Epithelial cell of esophagus (primary cell): ENCODE measurements around the gene NPTXR.

Experiments used
- DNase-seq: peaks from one replicate; pipeline ENCODE4 v3.0.0; 2010; ENCODE audit warnings: low read depth
- H3K4me3 ChIP-seq: 2 replicates; pipeline ENCODE4 v1.5.1; 2011; ENCODE audit warnings: mild to moderate bottlenecking, low read length, control low read depth
- TF ChIP-seq, protein P1 (sequence below): IDR thresholded peaks from 2 replicates; pipeline ENCODE4 v1.5.1; 2011; ENCODE audit warnings: low read depth, mild to moderate bottlenecking, low read length, control low read depth, inconsistent platforms; ENCODE audit not compliant: insufficient read depth; ENCODE audit errors: missing control alignments

Gene NPTXR

DNA sequence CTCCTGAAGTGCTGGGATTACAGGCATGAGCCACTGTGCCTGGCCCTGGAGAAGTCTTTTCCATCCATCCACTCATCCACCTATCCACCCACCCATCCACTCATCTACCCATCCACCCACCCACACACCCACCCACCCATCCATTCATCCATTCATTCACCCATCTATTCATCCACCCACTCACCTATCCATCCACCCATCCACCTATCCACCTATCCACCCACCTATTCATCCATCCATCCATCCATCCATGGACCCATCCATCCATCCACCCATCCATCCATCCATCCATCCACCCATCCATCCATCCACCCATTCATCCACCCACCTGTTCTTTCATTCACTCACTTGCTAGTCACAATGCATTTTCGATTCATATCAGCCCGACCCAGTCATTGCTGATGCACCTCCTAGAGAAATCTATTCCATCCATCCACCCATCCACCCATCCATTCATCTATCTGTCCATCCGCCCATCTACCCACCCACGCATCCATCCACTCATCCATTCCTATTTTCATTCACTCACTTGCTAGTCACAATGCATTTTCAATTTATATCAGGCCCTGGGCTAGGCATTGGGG, 70.4 kb downstream of the NPTXR start:
- no peak overlapping the region for H3K4me3 ChIP-seq
- no peak for DNase-seq
- TF ChIP-seq, protein P1, sequence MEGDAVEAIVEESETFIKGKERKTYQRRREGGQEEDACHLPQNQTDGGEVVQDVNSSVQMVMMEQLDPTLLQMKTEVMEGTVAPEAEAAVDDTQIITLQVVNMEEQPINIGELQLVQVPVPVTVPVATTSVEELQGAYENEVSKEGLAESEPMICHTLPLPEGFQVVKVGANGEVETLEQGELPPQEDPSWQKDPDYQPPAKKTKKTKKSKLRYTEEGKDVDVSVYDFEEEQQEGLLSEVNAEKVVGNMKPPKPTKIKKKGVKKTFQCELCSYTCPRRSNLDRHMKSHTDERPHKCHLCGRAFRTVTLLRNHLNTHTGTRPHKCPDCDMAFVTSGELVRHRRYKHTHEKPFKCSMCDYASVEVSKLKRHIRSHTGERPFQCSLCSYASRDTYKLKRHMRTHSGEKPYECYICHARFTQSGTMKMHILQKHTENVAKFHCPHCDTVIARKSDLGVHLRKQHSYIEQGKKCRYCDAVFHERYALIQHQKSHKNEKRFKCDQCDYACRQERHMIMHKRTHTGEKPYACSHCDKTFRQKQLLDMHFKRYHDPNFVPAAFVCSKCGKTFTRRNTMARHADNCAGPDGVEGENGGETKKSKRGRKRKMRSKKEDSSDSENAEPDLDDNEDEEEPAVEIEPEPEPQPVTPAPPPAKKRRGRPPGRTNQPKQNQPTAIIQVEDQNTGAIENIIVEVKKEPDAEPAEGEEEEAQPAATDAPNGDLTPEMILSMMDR, result no peak

DNA sequence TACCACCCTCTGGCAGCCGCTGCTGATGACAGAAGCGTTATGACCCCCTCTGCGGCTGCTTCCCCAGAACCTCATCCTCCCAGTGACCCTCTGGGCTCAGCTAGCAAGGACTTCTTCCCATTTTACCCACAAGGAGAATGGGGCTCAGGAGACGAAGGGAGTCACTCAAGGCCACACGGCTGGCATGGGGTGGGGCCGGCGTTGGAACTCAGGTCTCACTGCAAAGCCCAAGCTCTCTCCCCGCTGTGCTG, 71.3 kb downstream of the NPTXR start:
- DNase-seq, result no peak
- H3K4me3 ChIP-seq, result no peak overlapping the region
- TF ChIP-seq, protein P1, result no peak

DNA sequence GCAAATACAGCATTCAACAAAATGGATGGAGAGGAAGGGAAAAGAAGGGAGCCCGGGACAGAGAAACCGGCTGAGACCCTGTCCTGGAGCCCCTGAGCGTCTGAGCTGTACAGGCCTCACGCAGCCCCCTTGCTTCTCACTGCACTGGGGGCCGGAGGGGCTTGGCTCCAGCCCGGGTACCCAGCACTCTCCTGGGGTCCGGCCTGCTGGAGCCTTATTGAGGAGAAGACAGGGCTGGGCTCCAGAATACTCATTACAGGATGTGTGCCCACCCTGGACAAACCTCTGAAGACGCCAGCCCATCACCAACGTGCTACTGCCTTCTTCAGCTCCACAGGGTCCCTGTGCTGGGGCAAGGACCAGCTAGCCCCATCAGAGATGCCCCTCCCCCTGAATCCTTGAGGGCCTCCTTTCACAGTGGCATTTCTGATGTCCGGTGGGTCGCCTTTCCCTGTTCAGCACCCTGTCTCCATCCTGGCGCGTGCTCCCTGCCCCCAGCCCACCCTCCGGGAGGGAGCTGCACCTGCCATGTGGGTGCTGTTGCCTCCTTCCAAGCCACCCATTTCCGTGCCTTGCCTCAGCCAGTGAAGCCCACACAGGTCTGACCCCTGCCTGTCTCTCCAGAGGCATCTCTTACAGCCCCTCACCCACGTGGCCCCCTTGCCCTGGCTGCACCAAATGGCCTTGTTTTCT, 73.4 kb downstream of the NPTXR start:
- H3K4me3 ChIP-seq, result no peak overlapping the region
- DNase-seq, result no peak
- TF ChIP-seq, protein P1, result no peak
